ENCODE results near the gene TAF5L.

Gene TAF5L

DNA sequence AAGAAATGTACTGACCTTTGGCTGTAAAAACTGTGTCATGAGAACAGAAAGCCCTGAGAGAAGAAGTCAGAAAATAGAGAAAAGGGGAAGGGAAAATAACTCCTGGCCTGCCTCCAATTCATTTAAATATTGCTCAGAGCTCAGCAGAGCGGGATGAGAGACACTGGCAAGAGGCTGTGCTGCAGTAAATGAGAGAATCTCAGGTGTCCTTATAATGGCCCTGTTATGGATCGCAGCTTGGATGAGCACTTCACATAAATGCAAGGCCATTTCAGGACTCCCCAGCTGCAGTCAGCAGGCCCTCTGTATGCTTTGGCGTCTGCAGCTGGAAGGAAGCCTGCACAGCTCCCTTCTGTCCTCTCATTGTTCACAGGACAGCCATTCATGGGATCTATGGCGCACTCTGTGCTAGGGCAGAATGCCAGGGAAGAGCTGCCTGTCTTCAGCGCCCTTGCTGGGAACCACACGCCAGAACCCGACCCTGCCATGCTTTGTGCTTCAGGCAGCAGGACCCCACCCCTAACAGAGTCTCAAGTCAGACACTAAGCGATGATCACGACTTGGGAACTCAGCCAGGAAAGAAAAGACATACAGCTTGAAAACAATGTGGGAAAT lies 46.8 kb downstream of the TAF5L start:
- no peak overlapping the region; the same call in 1 of the 2 replicates for H3K9ac ChIP-seq (ENCODE audit: low read length)
- no peak overlapping the region for H2AFZ ChIP-seq (ENCODE audit: low read length)
- H3K4me2 ChIP-seq (ENCODE audit: low read length), result peak overlapping the region; percentile 50

DNA sequence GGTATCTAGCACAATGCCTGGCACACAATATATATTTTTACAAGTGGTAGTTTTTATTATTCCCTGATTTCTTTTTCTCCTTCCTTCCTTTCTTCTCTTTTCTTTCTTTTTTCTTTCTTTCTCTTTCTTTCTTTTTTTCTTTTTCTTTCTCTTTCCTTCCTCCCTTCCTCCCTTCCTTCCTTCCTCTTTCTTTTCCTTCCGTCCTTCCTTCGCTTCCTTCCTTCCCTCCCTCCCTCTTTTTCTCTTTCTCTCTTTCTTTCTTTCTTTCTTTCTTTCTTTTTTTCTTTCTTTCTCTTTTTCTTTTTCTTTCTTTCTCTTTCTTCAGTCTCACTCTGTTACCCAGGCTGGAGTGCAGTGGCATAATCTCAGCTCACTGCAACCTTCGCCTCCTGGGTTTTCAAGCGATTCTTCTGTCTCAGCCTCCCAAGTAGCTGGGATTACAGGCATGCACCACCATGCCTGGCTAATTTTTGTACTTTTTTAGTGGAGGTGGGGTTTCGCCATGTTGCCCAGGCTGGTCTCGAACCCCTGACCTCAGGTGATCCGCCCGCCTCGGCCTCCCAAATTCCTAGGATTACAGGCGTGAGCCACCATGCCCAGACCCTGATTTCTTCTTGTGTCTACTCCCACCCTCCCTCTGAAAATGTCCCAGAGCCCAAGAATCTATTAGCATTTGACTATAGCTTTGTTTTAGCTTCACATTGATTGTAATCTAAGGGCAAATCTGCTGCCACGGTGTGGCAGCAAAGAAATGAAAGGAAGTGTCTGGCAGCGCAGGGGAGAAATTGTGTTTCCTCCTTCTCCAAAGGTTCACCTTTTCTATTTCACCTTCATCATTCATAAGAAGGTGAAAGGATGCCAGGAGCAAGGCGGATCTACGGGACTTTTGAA lies 47.5 kb downstream of the TAF5L start:
- H3K79me2 ChIP-seq (ENCODE audit: insufficient read depth, low read length), result no peaks in the 10 kb centered on the region
- H4K20me1 ChIP-seq (ENCODE audit: insufficient read depth, low read length), result no peaks in the 10 kb centered on the region
- no peaks in the 10 kb centered on the region for H3K9me2 ChIP-seq (ENCODE audit: low read depth, low read length)
- H3K27me3 ChIP-seq (ENCODE audit: insufficient read depth, low read length), result no peaks in the 10 kb centered on the region
- peak overlapping the region; percentile 9 for H3K27ac ChIP-seq (ENCODE audit: low read depth, low read length, poor library complexity, severe bottlenecking)
- H3K9ac ChIP-seq (ENCODE audit: low read length), result no peak overlapping the region
- TF ChIP-seq, protein P1, sequence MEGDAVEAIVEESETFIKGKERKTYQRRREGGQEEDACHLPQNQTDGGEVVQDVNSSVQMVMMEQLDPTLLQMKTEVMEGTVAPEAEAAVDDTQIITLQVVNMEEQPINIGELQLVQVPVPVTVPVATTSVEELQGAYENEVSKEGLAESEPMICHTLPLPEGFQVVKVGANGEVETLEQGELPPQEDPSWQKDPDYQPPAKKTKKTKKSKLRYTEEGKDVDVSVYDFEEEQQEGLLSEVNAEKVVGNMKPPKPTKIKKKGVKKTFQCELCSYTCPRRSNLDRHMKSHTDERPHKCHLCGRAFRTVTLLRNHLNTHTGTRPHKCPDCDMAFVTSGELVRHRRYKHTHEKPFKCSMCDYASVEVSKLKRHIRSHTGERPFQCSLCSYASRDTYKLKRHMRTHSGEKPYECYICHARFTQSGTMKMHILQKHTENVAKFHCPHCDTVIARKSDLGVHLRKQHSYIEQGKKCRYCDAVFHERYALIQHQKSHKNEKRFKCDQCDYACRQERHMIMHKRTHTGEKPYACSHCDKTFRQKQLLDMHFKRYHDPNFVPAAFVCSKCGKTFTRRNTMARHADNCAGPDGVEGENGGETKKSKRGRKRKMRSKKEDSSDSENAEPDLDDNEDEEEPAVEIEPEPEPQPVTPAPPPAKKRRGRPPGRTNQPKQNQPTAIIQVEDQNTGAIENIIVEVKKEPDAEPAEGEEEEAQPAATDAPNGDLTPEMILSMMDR (IDR thresholded peaks at IDR 0.05; ENCODE audit: low read length), result peak; percentile 41
- no peak for TF ChIP-seq EZH2 (IDR thresholded peaks at IDR 0.05; ENCODE audit: borderline replicate concordance, low read length)
- H2AFZ ChIP-seq (ENCODE audit: low read length), result no peak overlapping the region
- H3K4me1 ChIP-seq (ENCODE audit: insufficient read depth, low read length, severe bottlenecking), result peaks cover 16% of the 10 kb centered on the region
- no peaks in the 10 kb centered on the region for H3K9me3 ChIP-seq (ENCODE audit: low read length)
- H3F3A ChIP-seq (ENCODE audit: insufficient read depth, low read length), result no peaks in the 10 kb centered on the region
- peak overlapping the region; percentile 34 for H3K4me3 ChIP-seq (ENCODE audit: low read depth, low read length, poor library complexity, severe bottlenecking)
- peak overlapping the region; percentile 50 for H3K4me2 ChIP-seq (ENCODE audit: low read length)
- H3K36me3 ChIP-seq (ENCODE audit: insufficient read depth, low read length), result no peaks in the 10 kb centered on the region

More for the DNA sequence above, 46.8 kb downstream of the TAF5L start:
- peak overlapping the region; percentile 9 for H3K27ac ChIP-seq (ENCODE audit: low read depth, low read length, poor library complexity, severe bottlenecking)
- H3F3A ChIP-seq (ENCODE audit: insufficient read depth, low read length), result no peaks in the 10 kb centered on the region
- peaks cover 16% of the 10 kb centered on the region for H3K4me1 ChIP-seq (ENCODE audit: insufficient read depth, low read length, severe bottlenecking)
- TF ChIP-seq, protein P1 (IDR thresholded peaks at IDR 0.05; ENCODE audit: low read length), result no peak
- no peak for TF ChIP-seq EZH2 (IDR thresholded peaks at IDR 0.05; ENCODE audit: borderline replicate concordance, low read length)
- no peaks in the 10 kb centered on the region for H3K79me2 ChIP-seq (ENCODE audit: insufficient read depth, low read length)
- H3K9me3 ChIP-seq (ENCODE audit: low read length), result no peaks in the 10 kb centered on the region
- H3K9me2 ChIP-seq (ENCODE audit: low read depth, low read length), result no peaks in the 10 kb centered on the region
- no peaks in the 10 kb centered on the region for H4K20me1 ChIP-seq (ENCODE audit: insufficient read depth, low read length)
- no peaks in the 10 kb centered on the region for H3K36me3 ChIP-seq (ENCODE audit: insufficient read depth, low read length)
- peak overlapping the region; percentile 34 for H3K4me3 ChIP-seq (ENCODE audit: low read depth, low read length, poor library complexity, severe bottlenecking)
- no peaks in the 10 kb centered on the region for H3K27me3 ChIP-seq (ENCODE audit: insufficient read depth, low read length)

DNA sequence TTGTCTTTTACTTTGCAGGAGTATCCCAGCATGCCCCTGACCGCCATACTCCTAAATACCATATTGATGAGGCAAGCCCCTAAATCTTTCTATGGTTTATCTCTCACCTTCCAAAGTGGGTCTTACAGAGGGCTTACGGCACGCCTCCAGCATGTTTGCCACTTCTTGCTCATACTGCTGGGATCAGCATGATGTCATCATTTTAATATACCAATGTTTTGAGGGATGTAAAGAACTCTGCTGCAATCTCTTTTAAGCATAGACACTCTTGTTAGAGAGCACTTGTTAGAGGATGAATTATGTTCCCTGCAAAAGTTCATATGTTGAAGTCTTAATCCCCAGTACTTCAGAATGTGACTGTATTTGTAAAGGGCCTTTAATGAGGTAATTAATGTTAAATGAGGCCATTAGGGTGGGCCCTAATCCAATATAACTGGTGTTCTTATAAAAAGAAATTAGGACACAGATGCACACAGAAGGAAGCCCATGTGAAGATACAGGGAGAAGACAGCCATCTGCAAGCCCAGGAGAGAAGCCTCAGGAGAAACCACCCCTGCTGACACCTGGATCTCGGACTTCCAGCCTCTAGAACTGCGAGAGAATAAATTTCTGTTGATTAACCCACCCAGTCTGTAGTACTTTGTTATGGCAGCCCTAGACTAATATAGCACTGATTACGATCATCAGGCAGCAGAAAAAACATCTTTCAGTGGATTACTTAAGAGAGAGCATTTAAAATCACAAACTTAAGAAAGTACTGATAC lies 51.1 kb downstream of the TAF5L start:
- Histone ChIP-seq H3K4me3 (ENCODE audit: low read depth, low read length, poor library complexity, severe bottlenecking) (no peak overlapping the region), H3K9ac (ENCODE audit: low read length) (no peak overlapping the region), H3K27me3 (ENCODE audit: insufficient read depth, low read length) (no peaks in the 10 kb centered on the region), H3K4me1 (ENCODE audit: insufficient read depth, low read length, severe bottlenecking) (peaks cover 29% of the 10 kb centered on the region), H3K9me3 (ENCODE audit: low read length) (no peaks in the 10 kb centered on the region), H2AFZ (ENCODE audit: low read length) (no peak overlapping the region), H3K9me2 (ENCODE audit: low read depth, low read length) (no peaks in the 10 kb centered on the region), H3K36me3 (ENCODE audit: insufficient read depth, low read length) (no peaks in the 10 kb centered on the region), H3F3A (ENCODE audit: insufficient read depth, low read length) (no peaks in the 10 kb centered on the region), H3K79me2 (ENCODE audit: insufficient read depth, low read length) (no peaks in the 10 kb centered on the region), H3K4me2 (ENCODE audit: low read length) (no peak overlapping the region), H3K27ac (ENCODE audit: low read depth, low read length, poor library complexity, severe bottlenecking) (no peak overlapping the region), H4K20me1 (ENCODE audit: insufficient read depth, low read length) (no peaks in the 10 kb centered on the region)
- TF ChIP-seq, protein P1 (IDR thresholded peaks at IDR 0.05; ENCODE audit: low read length), result no peak
- no peak for TF ChIP-seq EZH2 (IDR thresholded peaks at IDR 0.05; ENCODE audit: borderline replicate concordance, low read length)
